Head of caudate nucleus (tissue), 42 donors: ENCODE results near the gene RIMBP3C.
"Not testable (repeated sequence)": the region's sequence is repeated elsewhere in the genome, so short reads cannot be mapped to it uniquely, and the experiment has no call there.

Experiments used
- DNase-seq, 42 donors: peaks; one replicate each; pipeline versions ENCODE4 v3.0.0 to v3.0.0-alpha.2; 2020 to 2021; ENCODE audit warnings: mixed read lengths in 7 of 42
- intact Hi-C: fragments of 100-400 bp; cut with DNase I; formaldehyde crosslinking; loops from one replicate; pipeline ENCODE4 v1.15.0; 2022

The RIMBP3C gene

GRCh38 chr22:21581009-21581713, 29.9 kb upstream of the RIMBP3C start:
- intact Hi-C loops = loop anchor here (5.0 kb wide), 1 partner anchor 46 kb away; no protein-coding TSS in a partner anchor
- not testable (repeated sequence) for DNase-seq

DNA sequence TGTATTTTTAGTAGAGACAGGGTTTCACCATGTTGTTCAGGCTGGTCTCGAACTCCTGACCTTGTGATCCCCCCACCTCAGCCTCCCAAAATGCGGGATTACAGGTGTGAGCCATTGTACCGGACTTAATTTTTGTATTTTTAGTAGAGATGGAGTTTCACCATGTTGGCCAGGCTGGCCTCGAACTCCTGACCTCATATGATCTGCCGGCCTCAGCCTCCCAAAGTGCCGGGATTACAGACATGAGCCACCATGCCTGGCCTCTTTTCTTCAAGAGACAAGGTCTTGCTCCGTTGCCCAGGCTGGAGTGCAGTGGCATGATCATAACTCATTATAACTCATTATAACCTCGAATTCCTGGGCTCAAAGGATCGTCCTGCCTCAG, 29.4 kb upstream of the RIMBP3C start:
- intact Hi-C loops = loop anchor here (5.0 kb wide), 1 partner anchor 47 kb away; no protein-coding TSS in a partner anchor
- DNase-seq = not testable (repeated sequence)

DNA sequence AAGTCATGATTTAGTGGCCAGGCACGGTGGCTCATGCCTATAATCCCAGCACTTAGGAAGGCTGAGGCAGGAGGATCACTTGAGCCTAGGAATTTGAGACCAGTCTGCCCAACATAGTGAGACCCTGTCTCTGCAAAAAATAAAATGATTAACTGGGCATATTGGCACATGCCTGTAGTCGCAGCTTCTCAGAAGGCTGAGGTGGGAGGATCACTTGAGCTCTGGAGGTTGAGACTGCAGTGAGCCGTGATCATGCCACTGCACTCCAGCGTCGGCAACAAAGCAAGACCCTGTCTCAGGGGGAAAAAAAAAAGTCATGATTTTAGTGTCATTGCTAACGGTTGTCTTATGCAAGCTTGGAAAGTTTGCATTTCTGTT, 28.2 kb upstream of the RIMBP3C start:
- intact Hi-C loops = no loop called here
- no peak for DNase-seq

GRCh38 chr22:21573750-21574494, 22.7 kb upstream of the RIMBP3C start:
- intact Hi-C loops = no loop called here

GRCh38 chr22:21573293-21573734, 22.1 kb upstream of the RIMBP3C start:
- no peak for DNase-seq
- intact Hi-C loops = no loop called here

More at GRCh38 chr22:21573750-21574494, 22.7 kb upstream of the RIMBP3C start:
- no peak for DNase-seq

DNA sequence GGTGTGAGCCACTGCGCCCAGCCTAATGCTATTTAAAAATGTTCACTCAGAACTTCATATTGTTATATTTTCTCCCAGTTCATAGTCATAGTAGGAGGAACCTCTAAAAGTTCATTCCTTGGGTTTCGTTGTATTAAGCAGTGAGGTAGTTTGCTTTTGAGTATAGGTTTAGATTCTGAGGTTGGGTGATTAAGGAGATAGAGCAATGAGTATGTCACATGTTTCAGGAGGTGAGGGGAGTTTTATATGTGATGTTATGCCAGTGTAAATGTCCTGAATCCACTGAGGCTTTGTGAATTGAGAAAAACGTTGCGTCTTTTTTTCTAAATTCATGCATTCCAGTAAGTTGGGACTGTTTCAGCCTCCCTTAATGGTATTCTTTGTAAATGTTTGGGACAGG, 20.4 kb upstream of the RIMBP3C start:
- no peak for DNase-seq
- intact Hi-C loops = no loop called here

- DNase-seq = no peak
- intact Hi-C loops = no loop called here
Observed at GRCh38 chr22:21570398-21570797, 19.1 kb upstream of the RIMBP3C start.

GRCh38 chr22:21569459-21570170, 18.4 kb upstream of the RIMBP3C start:
- no peak for DNase-seq
- intact Hi-C loops = no loop called here

GRCh38 chr22:21569076-21569427, 17.8 kb upstream of the RIMBP3C start:
- intact Hi-C loops, DNase-seq: not testable (repeated sequence)

DNA sequence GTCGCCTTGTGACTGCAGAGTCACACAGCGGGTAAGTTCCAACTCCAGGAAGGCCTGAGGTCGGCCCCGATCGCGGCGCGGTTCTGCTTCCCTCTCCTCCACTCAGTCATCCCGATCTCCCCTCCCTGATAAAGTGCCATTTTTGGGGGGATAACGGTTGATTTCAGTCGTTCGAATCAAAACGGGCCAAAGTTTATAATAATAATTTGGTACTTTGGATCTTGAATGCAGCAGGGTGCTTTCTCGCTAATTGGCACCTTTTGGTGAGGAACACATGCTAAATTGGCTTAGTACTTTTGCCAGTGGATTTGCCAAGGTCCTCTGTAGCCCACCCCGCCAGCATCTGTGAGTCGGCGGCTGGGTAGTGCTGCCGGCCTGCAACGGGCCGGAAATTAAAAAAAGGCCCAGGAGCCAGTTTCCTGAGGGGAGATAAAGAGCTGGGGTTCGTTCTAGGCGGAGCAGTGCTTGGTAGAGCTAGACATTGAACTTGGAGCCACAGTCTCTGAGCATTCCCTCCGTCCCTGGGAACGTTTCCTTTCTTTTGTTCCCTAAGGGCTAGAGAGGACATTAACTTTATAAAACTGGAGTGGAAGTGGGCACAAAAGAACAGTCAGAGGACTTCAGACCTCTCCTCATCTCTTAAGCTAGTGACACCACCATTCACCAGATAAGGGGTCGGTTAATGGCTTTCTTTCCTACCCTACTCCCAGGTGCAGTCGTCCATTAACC, 17.2 kb upstream of the RIMBP3C start:
- intact Hi-C loops = no loop called here
- DNase-seq = peak in 5 of 42 donors; percentile 11 to 43 (median 18)

DNA sequence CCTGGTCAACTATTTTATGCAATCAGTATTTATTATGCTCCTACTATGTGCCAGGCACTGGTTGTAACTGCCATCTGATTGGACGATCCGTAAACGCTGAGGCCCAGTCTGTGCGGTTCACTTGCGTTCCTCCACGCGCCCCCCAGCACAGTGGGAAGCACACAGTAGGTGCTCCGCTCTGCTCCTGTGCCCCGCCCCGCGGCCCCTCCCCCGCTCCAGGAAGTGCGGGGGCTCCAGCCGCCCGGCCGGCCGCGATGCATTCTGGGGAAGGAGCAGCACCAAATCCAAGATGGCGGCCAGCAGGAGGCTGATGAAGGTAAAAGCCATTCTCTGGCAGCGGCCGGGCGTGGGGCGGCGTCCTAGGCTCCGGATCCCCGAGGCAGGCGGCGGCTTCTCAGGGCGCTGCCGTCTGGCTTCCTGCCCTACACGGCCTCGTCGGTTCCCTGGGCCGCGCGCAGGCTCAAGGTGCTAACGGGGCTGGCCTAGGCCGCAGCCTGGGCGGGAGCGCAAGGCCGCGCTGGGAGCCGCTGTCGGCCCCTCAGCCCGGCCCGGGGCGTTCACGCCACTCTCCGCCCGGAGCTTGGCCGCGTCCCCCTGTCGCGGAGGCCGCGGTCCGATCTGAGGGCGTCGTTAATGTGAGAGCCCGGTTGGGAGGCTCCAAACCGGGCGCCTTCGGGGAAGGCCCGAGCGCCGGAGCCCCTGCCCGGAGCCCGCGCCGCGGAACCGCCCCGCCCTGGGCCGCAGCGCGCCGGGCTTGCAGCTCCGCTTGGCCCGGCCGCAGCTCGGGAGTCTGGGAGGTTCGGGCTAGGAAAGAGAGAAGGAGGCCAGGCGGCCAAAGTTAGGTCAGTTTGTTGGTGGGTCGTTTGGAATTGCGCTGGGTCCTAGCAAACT, 16.4 kb upstream of the RIMBP3C start, which contains the start of gene UBE2L3:
UBE2L3 (plus strand) TSS at position 259 of the 891 bp plus-strand sequence; CDS start at position 290, 31 bp downstream.
- intact Hi-C loops = no loop called here

DNA sequence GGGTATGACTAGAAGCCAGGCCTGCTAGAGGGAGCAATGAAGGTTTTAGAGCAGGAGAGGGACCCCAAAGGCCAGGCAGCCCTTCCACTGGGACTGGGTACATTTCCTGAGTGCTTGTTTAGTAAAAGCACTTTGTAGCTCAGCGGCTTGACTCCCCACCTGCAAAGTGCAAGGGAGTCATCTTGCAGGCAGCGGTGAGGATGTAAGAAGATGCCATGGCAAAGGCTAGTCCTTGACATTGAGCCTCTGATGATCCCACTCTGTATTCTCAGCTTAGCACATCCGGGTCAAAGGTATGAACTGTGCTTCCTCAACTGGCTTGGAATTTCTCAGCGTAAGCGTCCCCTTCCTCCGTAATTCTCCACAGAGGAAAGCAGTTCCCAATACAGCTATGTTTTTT, 13.2 kb upstream of the RIMBP3C start:
- no peak for DNase-seq
- intact Hi-C loops = no loop called here

More for the DNA sequence above, 16.4 kb upstream of the RIMBP3C start, which contains the start of gene UBE2L3:
- peak; percentile 54 to 94 (median 86) for DNase-seq

- intact Hi-C loops = no loop called here
- DNase-seq = no peak
Observed at GRCh38 chr22:21563912-21564311, 12.7 kb upstream of the RIMBP3C start.

DNA sequence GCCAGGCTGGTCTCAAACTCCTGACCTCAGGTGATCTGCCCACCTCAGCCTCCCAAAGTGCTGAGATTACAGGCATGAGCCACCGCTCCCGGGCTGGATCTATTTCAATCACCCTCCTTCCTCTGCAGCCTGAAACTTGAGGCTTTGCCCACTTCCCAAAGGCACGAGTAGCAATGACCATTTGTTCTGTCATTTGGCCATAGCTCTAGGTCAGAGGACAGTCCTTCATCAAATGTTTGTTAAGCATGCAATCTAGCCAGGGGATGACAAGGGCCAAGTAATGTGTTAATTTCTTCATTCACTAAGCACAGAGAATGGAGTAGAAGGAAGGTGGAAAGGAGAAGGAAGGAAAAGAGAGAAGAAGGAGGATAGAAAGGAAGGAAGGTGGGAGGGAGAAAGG, 9.4 kb upstream of the RIMBP3C start:
- intact Hi-C loops, DNase-seq: not testable (repeated sequence)

DNA sequence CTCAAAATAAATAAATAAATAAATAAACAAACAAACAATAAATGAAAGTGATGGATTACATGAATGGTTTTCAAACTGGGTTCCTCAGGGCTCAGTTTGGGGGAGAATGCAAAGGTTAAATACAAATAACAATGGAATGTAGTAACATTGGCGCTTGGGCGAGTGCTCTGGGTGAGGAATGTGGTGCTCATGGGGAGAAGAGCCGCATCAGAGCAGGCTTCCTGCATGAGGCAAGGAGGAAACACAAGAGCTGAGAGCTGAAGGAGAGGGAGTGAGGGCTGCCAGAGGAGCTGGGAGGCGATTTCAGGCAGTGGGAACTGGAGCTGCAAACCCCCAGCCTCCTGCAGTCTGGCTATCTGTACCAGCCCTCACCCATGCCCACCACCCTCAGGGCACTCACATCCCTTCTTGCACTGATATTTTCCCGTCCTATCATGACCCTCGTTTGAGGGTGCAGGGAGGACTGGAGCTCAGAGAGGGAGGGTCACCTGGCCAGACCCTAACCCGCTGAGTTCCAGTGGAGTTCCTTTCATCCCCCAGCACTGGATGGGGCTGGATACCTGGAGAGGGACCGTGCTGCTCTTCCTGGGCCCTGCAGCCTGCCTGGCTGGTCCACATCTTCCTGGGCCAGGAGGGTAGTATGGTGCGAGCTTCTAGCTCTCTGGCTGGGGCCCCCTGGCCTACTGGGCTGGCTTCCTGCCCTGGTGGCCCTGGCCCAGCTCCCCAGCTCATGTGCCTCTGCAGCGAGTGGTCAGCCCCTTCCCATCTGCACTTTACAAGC, 8.3 kb upstream of the RIMBP3C start:
- peak in 2 of 42 donors; percentile 3 to 8 for DNase-seq
- intact Hi-C loops = not testable (repeated sequence)

GRCh38 chr22:21550678-21551047, 598 bp downstream of the RIMBP3C start:
- DNase-seq, intact Hi-C loops: not testable (repeated sequence)

DNA sequence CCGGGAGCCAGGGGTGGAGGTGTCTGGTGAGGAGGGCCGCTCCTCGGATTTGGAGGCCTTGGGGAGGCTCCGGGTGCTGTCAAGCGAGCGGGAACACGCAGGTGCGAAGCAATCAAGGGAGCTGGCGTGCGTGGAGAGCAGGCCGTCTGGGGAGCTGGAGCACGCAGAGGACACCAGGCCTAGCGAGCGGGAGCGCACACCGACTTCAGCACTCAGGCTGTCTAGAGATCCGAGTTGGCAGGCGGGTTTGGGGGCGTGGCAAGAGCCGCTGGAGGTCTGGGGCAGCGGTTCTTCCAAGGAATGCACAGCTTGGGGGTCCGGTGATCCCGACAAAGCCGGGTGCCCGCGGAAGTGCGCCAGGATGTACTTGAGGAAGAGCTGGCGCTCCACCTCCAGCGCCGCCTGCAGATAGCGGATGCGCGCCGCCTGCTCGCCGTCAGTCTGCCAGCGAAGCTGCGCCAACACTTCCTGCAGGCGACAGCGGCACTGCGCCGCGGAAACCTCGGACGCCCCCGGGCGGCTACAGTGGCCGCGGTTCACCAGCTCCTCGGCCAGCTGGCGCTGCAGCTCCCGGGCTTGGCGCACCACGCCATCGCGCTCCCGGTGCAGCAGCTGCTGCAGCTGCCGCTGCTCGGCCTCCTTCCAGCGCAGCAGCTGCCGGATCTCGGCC, 1.1 kb downstream of the RIMBP3C start:
- DNase-seq, intact Hi-C loops: not testable (repeated sequence)
